HG02973 (cell line): ENCODE results near the gene CALML5.
"Not testable (repeated sequence)": the region's sequence is repeated elsewhere in the genome, so short reads cannot be mapped to it uniquely, and the experiment has no call there.

ENCODE experiments used
- ATAC-seq: cut with Tn5 transposase; IDR thresholded peaks from one replicate; pipeline ENCODE4 v1.9.1; 2021; ENCODE audit warnings: moderate library complexity; ENCODE audit not compliant: unreplicated experiment

CALML5 gene

DNA sequence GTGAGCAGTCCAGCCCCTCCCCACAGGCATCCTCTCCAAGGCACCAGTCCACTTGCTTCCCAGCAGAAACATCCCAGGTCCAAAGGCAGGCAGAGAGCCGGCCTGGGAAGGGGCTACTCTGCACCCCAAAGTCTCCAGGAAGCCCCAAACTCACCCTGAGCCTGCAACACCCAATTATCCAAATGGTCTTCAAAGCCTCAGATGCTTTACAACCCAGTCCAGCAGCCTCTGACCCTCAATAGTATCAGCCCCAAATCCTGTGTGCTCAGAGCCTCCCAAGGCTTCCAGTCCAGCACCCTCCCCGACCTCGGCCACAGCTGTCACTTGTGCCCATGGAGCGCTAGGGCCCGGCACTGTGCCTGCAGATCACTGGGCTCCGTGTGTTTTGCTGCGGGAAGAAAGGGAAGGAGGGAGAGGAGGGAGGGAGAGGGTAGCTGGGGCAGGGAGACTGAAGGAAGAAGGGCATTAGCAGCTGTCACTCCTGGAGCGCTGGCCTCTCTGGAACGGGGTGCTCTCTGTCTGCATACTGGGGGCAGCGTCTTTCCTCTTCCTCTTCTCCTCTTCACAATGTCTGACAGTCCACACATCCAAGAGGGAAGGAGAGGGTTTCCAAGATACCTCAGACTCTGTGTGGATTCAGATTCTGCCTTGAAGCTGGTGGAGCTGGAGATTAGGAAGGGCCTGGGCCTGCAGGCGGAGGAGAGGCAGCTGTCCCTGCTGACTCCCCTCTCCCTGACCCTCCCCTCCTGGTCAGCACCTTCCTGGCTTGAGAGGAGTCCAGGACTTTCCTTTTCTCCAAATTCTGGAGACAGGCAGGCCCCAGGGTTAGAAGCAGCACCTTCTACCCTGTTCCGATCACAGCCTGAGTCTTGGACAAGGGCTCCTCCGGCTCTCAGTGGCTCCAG lies 13.2 kb downstream of the CALML5 start:
- no peak for ATAC-seq

DNA sequence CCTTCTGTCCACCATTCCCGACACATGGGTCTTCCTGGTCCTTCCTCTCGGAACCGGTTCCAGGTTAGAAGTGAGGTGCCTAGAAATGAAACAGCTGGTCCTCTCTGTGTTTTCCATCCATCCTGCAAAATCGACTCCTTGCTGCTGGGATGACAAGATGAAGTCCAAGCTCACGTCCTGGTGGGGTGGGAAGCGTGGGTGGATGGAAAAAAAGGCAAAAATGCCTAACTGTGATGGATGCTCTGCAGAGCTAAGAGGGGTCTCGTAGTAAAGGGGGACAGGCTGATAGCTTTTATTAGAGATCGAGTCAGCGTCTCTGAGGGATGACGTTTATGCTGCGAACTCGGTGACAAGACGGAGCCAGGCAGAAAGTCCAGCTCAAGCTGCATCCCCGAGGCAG lies 14.1 kb downstream of the CALML5 start:
- no peak for ATAC-seq

DNA sequence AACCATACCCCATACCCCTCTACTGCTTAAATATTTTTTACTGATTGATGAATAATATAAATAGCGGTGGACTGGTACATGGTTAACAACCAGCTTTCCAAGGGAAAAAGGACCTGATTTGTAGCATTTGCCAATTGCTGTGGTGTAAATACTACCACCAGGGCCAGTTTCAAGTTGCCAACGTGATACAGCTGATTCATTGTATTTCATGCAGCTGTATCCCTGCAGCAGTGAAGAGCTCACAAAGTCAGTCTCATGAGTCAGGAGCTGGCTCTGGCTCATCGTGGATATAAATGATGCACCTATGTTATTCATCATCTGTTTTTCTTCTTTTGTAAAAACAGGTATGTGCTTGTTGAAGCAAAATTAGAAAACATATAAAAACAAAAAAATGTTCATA lies 15.2 kb downstream of the CALML5 start:
- ATAC-seq, result no peak

DNA sequence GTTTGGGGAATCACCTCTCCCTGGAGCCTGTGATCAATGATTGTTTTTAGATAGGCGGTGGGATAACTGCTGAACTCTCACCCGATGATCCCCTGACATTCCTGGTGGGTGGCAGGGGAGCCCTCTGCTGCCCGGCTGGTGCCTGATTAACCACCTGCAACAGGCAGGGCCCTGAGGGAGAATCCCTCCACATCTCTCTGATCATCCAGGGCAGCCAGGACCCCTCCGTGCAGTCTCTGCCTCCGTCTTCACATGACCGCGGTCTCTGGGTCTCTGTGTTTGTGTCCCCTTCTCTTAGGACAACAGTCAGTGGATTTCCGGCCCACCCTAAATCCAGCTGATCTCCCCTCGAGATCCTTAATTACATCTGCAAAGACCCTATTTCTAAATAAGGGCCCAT lies 17.4 kb downstream of the CALML5 start:
- no peak for ATAC-seq

DNA sequence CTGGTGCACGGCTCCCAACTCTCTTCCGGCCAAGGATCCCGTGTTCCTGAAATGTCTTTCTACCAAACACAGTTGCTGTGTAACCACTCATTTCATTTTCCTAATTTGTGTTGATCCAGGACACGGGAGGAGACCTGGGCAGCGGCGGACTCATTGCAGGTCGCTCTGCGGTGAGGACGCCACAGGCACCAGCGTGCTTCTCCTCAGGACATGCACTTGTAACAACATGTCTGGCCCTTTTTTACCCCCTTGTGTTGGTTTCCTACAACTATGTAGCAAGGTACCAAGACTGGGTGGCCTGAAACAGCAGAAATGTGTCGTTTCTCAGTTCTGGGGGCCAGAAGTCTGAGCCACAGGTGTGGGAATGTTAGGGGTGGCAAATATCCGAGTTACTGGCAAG lies 18.2 kb downstream of the CALML5 start:
- ATAC-seq, result no peak

DNA sequence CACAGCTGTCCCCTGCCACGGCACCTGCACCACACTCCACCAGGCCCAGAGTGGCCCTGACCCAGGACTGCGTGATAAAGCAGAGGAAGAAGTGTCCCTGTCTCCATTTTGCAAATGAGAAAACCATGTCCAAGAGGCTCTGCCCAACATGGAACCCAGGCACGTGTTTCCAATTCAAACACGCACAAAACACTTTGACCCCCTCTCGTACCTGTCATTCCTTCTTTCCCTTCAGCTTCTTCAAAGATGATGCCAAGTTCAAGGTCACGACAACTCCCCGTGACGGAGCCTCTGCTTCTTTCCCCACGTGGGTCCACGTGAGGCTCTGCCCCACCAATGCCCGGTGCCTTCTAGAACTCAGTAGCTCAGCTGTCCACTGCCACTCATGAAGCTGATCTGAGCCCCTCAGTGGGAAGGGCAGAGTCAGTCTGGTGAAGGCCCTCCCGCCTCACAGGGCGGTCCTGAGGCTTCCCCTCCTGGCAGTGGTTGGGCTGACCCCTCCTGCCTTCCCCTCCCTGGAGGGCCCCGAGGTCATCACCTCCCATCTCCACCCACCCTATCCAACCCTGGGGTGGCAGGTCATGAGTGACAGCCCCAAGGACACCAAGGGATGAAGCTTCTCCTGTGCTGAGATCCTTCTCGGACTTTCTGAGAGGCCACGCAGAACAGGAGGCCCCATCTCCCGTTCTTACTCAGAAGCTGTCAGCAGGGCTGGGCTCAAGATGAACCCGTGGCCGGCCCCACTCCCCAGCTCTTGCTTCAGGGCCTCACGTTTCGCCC lies 19.0 kb downstream of the CALML5 start:
- no peak for ATAC-seq

DNA sequence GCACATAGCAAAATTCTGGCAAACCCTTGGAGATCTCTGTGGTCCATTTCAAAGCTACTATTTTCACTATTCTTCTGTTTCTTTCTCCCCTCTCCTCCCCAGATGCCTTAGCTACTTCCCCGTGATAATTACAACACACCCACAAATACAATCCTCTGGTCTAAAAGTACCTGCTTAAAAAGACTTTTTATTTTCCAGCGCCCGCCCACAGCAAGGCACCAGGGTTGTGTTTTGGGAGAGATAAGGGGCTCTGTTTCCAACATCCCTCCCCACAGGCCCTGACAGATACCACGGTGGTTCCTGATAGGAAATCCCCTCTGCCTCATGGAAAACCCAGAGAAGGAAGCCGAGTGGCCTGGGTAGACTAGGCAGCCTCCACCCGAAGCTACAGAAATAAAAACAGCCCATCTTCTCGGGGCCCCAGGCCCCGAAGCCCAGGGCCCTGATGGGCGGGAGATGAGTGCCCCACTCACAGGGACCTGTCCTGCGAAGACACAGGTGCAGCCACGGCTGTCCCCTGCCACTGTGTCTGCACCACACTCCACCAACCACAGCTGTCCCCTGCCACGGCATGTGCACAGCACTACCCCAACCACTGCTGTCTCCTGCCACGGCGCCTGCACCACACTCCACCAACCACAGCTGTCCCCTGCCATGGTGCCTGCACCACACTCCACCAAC lies 19.7 kb downstream of the CALML5 start:
- no peak for ATAC-seq

DNA sequence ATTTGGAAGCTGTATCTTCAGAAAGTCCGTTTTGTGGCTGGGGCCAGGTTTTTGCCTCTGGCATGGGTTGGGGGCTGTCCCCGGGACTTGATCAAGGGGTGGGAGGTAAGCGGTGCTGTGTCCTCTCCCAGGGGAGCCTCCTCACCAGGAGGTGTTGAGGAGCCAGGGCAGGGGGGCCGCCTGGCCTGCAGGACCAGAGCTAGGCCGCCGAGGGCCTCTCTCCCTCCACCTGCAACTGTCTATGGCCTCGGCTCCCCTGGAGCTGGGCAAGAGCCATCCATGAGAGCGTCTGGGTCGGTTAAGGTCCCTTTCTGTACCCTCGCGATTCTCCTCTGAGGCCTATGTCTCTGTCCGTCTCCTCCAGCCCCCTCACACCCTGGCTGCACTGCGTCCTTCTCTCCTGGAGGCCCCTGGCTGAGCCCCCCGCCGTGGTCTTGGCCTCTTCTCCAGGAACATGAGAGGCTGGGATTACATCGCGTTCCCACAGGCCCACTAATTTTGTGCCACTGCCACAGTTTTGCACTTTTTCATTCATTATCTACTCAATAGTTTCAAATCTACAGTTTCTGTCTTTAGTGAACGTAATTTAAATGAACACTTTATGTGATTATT lies 20.6 kb downstream of the CALML5 start:
- no peak for ATAC-seq

DNA sequence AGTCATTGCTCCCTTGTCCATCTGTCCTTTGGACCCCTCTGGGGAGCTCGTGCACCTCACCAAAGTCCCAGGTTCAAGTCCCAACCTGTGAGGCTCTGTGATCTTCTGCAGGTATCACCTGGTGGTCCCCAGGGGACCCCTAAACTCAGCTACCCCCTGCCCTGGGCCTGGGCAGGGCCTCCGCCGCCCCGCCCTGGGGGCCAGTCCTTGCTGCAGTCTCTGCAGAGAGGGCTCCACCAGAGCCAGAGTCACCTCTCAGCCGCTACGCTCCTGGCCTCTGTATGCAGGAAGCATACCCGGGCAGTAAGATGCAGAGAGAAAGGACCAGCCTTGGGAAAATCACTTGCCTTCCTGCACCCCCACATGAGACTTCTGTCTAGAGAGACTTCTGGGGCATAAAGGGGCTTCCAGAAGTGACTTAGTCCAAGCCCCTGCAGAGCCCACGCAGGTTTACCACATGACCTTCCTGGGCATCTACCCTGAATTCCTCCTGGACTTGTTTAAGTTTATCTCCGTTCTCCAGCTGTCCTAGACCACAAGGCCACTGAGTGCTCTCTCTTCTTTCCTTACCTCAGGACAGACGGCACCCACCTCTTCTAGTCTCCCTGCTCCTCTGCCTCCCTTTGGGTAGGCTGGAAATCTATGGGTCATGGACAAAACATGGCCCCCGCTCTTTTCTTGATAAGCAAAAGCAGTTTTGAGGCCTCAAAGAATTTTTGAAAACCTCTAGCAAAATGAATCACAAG lies 21.2 kb downstream of the CALML5 start:
- ATAC-seq, result no peak

DNA sequence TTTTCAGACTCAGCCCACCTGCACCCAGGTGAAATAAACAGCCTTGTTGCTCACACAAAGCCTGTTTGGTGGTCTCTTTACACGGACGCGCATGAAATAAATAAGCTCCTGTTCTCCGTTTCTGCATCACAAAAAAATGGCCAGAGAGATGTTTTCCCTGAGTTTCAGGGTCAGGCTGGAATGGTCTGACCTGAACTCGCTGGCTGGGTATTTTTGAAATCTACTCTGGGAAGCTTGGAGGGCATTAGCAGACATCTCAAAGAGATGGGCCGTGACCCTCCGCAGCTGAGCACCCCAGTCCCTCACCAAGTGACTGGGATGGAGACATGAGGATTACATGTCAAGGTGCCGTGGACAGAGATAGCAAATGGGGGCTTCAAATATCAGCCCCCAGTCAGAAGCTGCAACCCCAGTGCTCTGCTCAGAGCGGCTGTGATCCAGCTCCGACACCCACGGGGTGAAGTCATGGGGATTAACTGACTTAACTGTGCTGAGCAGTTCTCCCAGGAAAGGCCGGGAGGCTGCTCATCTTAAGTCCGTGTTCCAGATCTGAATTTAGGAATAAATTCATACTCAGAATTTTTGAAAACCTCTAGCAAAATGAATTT lies 22.3 kb downstream of the CALML5 start:
- ATAC-seq, result no peak

DNA sequence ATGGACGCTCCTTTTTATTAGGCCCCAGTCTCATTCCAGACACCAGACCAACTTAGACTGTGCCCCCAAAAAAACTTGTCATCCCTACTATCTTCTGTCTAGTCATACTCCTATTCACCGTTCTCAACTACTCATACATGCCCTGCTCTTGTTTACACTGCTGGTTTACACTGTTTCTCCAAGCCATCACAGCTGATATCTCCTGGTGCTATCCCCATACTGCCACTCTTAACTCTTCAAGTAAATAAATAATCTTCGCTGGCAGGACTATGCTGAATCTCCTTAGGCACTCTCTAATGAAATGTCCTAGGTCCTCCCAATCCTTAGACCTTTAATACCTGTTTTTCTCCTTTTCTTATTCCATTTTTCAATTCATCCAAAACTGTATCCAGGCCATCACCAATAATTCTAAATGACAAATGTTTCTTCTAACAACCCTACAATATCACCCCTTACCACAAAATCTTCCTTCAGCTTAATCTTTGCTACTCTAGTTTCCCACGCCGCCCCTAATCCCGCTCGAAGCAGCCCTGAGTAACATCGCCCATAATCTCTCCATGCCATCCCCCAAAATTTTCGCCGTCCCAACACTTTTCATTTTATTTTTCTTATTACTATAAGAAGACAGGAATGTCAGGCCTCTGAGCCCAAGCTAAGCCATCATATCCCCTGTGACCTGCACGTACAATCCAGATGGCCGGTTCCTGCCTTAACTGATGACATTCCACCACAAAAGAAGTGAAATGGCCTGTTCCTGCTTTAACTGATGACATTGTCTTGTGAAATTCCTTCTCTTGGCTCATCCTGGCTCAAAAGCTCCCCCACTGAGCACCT lies 23.2 kb downstream of the CALML5 start:
- not testable (repeated sequence) for ATAC-seq

DNA sequence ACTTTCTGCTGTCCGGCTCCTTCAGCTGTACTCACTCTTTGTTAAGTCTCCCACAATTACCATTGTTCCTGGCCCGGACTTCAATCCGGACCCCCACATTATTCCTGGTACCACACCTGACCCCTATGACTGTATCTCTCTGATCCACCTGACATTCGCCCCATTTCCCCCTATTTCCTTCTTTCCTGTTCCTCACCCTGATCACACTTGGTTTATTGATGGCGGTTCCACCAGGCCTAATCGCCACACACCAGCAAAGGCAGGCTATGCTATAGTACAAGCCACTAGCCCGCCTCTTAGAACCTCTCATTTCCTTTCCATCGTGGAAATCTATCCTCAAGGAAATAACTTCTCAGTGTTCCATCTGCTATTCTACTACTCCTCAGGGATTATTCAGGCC lies 24.3 kb downstream of the CALML5 start:
- ATAC-seq, result not testable (repeated sequence)

DNA sequence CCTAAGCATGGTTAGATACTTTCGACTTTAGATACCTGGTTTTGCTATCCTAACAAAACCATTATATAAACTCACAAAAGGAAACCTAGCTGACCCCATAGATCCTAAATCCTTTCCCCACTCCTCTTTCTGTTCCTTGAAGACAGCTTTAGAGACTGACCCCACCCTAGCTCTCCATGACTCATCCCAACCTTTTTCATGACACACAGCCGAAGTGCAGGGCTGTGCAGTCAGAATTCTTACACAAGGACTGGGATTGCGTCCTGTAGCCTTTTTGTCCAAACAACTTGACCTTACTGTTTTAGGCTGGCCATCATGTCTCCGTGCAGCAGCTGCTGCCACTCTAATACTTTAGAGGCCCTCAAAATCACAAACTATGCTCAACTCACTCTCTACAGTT lies 24.7 kb downstream of the CALML5 start:
- ATAC-seq, result not testable (repeated sequence)

DNA sequence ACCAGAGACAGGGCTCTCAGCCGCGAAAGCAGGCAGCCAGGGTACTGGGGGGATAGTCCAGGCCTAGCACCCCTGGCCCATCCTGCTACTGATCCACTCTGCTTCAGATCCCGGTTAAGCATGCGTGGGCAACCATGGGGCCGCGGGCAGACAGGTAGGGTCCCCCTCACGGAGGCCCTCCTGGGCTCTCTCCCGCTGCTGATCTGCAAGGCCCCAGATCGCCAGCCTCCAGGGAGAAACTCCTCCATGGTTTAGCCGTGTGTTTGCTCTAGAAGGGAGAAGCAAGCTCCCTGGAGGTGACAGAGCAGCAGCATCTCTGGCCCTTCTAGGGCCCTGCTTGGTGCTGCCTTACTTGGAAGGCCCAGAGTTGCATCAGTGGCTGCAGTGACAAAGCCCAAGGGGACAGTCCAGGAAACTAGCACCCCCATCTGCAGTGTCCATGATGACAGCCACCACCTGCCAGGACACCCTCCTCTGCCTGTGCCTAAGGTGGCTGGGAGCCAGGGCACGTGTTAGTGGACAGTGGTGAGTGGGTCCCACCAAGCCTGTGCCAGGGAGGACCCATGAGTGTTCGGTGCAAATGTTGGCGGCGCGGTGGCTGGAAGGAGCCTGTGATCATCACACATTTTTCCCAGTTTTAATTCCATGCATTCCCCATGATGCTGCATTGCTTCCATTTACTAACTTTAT lies 29.2 kb downstream of the CALML5 start:
- no peak for ATAC-seq

DNA sequence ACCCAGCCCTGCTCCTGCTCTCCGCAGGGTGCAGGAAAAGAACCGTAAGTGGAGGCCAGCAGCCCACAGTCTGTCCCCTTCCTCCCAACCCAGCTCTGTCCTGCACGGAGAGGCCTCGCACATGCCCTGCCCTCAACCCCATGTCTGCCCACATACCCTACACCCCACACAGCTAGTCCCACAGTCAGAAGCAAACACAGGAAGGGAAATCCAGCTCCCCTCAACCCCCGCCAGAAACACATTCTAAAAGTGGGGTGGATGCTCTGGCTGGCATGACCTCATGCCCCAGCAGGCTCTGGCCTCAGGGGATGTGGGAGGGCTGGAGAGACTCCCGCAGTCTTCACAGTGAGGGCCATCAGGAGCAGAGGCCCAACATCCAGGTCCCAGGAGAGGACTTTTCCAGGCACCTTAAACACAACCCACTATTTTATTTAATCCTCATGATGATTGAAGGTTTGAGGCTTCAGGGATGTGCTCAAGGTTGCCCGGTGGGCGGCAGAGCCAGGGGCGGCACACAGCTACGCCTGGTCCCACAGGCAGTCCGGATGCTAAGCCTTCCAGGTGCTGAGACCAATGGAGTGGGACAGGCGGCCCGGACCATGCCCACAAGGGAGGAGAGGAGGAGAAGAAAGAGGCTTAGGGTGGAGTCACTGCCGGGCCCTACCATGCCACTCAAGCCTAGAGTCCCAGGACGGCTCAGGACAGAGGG lies 29.9 kb downstream of the CALML5 start:
- ATAC-seq, result no peak

DNA sequence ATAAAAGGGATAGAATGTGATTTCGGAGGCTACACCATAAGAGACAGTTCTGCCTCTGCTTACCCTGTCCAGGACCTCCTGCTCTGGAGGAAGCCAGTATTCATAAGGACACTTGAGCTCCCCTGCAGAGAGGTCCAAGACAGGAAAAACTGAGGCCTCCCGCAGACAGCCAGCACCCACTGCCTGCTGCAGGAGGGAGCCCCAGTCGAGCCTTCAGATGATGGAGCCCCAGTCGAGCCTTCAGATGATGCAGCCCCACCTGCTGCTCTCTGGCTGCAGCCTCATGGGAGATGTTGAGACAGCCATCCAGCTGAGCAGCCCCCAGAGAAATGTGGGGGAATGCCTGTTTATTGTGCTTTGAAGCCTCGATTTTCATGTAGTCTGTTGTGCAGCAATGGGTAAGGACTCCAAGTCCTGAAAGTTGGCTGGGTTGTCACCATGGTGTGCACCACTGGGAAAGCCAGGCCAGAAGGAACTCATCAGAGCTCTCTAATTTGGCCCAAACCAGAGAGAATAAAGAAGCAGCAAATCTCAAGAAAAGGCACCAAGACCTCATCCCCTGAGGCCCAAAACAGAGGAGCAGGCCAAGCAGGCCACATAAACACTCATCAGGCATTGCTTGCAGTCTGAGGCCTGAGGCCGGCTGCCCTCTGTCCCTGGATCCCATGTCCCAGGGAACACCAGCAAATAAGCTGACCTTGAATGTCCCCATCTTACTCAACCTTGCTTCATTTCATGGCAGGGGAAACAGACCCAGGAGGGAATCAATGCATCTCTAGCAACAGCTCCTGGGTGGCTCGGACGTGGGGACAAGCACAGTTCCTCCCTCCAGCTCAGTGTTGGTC lies 30.9 kb downstream of the CALML5 start:
- ATAC-seq, result no peak

DNA sequence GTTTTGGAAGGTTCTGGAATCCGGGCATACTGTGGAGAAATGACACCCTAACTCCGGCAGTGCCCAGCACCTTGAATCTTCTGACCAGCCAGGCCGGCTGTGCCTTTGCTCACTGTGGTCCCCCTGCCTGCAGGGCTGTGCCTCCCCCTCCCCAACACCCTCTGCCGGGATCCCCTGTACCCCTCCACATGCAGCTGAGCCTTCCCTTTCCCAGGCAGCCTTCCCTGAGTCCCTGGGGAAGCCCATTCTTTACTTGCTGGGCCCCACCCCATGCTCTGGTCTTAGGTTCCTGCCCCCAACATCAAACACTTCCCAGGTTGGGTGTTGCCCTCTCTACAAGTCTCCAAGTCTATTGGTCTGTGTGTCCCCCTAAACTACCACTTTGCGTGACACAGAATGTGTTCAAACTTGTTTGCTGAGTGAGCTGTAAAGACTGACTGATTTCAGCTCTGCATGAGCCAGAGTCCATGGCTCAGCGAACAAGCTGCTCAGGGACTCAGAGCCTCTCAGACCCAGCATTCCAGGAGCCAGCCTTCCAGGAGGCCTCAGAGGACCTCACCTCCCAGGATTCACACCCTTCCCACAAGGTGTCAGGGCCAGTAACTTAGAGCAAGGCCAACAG lies 31.6 kb downstream of the CALML5 start:
- ATAC-seq, result no peak
